ENCODE measurements around the gene AP5B1.
"Not testable (repeated sequence)": the region's sequence is repeated elsewhere in the genome, so short reads cannot be mapped to it uniquely, and the experiment has no call there.

AP5B1 gene

DNA sequence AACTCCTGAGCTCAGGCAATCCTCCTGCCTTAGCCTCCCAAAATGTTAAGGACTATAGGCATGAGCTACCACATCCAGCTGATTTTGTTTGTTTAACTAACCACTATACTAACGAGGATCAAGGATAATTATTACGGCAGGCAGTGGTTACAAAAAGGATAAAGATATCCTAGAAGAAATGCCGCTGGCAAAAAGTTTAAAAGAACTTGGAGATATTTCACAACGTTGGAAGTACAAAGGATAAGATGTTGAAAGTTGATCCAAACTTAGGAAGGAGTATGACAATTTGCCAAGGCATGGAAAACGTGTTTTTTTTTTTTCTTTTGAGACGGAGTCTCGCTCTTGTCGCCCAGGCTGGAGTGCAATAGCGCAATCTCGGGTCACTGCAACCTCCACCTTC is 13.4 kb downstream of the AP5B1 start:
- DNase-seq (ENCODE audit: low read depth) = no peak

DNA sequence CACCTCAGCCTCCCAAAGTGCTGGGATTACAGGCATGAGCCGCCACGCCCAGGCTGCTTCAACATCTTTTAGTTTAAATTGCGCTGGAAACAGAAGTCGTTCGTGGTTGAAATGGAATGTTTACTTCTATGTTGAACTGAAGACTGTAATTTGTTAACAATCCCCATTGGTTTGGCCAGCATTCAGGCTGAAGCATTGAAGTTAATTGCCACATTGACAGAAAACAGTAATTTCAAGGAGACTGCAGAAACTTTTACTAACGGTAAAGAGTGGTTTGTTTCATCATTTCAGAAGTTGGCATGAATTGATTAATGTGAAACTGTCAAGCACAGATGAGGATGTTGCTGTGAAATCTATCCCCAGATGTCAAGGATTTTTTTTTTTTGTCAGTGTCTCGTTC is 14.2 kb downstream of the AP5B1 start:
- DNase-seq (ENCODE audit: low read depth) = no peak

DNA sequence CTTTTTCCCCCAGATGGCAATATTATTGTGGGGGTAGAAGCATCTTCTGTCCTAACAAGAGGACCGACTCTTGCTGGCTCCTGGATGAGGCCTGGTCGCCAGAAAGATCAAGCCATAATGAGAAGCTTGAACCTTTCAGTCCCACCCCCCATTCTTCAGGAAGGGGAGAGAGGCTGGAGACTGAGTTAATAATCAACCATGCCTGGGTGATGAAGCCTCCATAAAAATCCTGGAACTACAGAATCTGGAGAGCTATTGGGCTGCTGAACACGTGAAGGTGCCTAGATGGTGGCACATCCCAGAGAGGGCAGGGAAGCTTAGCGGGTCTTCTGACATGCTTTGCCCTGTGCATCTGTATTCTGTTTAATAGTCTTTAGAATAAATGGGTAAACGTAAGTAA is 16.3 kb downstream of the AP5B1 start:
- no peak for DNase-seq (ENCODE audit: low read depth)

DNA sequence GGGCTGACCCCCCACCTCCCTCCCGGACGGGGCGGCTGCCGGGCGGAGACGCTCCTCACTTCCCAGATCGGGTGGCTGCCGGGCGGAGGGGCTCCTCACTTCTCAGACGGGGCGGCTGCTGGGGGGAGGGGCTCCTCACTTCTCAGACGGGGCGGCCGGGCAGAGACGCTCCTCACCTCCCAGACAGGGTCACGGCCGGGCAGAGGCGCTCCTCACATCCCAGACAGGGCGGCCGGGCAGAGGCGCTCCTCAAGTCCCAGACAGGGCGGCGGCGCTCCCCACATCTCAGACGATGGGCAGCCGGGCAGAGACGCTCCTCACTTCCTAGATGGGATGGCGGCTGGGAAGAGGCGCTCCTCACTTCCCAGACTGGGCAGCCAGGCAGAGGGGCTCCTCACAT is 18.0 kb downstream of the AP5B1 start:
- not testable (repeated sequence) for DNase-seq (ENCODE audit: low read depth)

DNA sequence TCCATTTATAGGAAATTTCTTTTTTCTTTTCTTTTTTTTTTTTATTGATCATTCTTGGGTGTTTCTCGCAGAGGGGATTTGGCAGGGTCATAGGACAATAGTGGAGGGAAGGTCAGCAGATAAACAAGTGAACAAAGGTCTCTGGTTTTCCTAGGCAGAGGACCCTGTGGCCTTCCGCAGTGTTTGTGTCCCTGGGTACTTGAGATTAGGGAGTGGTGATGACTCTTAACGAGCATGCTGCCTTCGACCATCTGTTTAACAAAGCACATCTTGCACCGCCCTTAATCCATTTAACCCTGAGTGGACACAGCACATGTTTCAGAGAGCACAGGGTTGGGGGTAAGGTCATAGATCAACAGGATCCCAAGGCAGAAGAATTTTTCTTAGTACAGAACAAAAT is 18.6 kb downstream of the AP5B1 start:
- DNase-seq (ENCODE audit: low read depth) = not testable (repeated sequence)

DNA sequence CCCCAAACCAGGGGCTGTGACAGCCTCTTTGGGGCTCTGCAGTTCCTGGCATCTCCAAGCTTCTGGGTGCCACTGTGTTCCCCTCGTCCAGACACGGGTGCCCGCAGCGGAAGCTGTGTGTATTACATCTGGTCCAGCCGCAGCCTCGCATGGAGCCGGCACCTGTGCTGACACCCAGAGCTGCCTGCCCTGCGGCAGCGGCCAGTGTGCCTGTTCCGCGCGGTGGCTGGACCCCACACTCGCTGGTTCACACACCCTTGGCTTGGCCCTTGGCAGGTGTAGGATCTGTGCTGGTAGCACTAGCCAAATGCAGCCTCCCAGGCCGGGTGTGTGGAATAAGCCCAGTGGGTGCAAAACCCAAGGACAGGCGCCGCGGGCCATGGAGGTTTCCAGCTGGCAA is 35.7 kb downstream of the AP5B1 start:
- DNase-seq (ENCODE audit: low read depth) = no peak

DNA sequence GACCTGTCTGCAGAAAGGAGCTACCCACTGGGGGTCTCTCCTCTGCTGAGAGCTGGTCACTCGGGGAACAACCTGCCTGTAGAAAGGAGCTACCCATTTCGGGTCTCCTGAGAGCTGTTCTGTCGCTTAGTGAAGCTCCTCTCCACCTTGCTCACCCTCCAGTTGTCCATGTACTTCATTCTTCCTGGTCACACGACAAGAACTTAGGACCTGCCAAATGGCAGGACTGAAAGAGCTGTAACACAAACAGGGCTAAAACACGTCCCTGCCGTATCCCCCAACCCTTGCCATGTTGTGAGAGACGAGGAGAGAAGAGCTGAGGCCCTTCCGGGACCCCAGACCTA is 36.1 kb downstream of the AP5B1 start:
- no peak for DNase-seq (ENCODE audit: low read depth)

DNA sequence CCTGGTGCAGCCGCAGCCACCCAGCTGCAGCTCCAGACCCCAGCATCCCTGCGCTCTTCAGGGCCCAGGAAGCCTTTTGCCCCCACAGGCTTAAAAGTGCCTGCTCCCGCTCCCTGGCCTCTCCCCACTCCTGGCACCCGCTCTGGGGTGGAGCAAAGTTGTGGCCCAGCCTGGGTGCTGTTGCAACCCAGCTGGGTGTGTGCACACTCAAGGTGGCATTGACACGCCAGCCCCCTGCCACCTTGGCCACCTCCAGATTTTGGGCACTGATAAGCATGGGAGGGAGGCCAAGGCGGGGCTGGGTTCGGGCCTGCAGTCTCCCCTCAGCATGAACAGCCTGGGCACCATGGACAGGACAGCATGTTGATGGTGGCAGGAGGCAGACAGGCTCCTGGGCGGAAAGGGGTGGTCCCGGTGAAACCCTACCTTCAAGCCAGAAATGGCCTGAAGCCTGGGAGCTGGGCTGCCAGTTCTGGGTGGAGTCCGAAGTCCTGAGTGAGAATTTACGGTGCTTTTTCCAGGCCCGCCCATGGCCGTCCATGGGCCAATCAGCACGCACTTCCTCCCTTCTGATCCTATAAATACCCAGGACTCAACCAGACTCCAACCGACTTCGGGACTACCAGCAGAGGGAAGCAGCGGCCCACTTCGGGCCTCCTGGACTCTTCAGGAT is 36.6 kb downstream of the AP5B1 start:
- no peak for DNase-seq (ENCODE audit: low read depth)

DNA sequence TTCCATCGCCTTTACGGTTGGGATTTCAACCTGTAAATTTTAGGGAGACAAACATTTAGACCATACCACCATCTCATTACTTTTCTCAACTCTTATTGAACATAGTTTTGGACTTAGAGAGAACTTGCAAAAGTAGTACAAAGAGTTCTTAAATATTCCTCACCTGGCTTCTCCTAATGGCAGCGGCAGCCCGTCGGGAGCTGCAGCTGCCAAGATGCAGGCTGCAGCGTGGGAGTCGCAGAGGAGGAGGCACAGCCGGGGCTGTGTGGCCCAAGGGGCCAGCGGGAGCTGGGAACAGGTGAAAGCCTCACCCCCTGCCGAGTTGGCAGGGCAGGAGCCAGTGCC is 37.1 kb downstream of the AP5B1 start:
- DNase-seq (ENCODE audit: low read depth) = no peak

DNA sequence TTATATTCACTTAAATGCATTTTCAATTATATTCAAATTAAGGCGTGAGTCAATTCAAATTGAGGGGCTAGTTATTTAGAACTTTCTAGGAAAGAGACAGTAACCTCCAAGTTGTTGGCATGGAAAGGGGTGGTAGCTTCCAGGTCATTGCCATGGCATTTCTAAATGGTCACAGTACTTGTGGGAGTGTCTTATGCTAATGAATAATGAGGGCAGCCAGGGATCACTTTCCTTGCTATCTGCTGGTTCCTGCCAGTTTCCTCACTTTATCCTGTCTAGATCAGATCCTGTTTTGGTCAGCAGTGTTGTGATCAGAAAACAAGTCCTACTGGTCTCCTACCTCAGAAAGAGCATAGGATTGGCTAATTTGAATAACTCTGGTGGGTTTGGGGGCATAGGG is 38.4 kb downstream of the AP5B1 start:
- no peak for DNase-seq (ENCODE audit: low read depth)

DNA sequence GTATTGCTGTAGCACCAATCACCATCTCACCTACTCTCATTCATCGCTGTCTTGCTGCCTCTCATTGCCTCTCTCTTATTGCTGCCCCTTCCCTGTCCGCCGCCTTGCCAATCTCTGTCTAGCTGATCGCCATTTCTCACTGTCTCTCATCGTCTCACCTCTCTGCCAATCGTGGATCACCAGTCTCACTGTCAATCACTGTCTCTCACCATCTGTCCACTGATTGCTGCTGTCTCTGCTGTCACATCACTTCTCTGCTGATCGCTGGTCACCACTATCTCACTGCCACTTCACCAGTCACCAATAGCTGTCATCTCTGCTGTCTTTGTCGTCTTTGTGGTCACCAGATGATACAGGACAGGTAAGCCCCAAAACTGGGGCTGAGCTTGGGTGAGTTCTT is 39.6 kb downstream of the AP5B1 start:
- no peak for DNase-seq (ENCODE audit: low read depth)

DNA sequence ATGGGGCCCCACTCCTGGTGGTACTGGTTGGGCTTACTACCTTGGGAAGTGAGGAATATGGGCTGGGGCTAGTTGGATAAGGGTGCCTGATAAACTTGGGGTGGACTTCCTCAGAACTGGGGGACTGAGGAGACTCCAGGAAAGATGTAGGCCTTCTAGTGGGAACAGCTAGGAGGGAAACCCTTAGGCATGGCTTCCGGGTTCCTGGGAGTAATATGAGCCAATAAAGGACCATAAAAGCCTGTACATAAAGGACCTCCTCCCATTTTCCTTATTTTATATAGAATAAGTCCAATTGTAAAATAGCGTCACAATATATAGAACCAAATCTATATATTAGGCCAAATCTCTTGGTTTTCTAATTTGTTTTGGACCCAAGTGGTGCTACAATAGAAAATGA is 41.8 kb downstream of the AP5B1 start:
- no peak for DNase-seq (ENCODE audit: low read depth)

DNA sequence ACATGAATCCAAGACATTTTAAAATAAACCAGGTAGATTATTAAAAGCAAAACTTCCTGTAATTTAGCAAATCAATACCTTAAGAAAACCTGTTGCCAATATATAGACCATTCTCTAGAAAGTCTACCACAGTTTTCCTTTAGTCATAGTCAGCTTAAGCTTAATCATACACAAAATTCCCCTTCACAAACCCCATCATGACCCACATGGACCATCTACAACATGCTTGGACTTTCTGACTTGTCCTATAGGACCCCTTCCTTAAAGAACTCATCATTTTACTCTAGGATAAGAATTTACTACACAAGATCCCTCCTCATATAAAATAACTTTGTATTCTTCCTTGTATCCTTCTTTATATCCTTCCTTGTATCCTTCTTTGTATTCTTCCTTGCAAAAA is 44.0 kb downstream of the AP5B1 start:
- no peak for DNase-seq (ENCODE audit: low read depth)

DNA sequence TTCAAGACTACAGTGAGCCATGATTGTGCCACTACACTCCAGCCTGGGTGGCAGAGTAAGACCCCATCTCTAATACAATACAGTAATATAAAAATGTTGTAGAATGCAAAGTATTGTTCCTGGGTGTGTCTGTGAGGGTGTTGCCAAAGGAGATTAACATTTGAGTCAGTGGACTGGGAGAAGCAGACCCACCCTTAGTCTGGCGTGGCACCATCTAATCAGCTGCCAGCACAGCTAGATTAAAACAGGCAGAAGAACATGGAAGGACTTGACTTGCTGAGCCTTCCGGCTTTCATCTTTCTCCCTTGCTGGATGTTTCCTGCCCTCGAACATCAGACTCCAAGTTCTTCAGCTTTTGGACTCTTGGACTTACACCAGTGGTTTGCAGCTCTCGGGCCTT is 45.7 kb downstream of the AP5B1 start:
- not testable (repeated sequence) for DNase-seq (ENCODE audit: low read depth)

DNA sequence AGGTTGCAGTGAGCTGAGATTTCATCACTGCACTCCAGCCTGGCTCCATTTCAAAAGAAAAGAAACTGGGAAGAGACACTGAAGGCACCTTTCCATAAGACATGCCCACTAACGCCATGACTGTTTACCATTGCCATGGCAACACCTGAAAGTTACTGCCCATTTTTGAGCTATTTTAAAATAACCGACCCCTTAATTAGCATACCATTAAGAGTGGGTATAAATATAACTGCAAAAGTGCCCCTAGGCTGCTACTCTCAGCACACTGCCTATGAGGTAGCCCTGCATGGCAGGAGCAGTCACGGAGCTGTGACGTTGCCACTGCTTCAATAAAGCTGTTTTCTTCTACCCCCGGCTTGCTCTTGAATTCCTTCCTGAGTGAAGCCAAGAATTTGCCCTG is 50.3 kb downstream of the AP5B1 start:
- DNase-seq (ENCODE audit: low read depth) = no peak

DNA sequence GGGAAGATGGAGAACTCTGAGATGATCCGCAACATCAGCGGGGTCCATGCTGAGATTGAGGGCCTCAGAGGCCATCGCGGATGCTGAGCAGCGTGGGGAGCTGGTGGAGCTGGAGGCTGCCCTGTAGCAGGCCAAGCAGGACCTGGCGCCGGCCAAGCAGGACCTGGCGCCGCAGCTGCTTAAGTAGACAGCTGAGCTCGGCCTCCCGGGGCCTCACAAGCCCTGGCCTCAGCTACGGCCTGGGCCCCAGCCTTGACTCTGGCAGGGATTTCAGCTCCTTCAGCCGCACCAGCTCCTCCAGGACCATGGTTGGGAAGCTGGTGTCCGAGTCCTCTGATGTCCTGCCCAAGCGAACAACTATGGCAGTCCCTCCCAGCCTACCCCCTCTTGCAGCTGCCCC is 52.9 kb downstream of the AP5B1 start:
- DNase-seq (ENCODE audit: low read depth) = no peak

DNA sequence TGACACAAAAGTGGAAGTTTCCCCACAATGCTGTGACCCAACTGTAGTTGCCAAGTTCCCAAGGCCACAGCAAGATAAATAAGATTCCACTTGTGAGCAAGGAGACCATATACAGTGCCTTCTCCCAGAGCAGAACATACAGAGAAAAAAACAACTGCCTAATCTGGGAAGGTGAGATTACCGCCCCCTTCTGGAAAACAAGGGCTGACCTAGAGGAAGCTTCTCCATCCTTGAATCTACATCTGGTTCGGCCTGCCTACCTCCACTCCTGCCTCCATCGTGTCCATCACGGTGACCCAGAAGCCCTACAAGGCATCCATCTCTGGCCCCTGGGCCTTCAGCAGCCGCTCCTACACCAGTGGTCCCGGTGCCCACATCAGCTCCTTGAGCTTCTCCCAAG is 54.1 kb downstream of the AP5B1 start:
- no peak for DNase-seq (ENCODE audit: low read depth)

Measured in activated T-cell treated with anti-CD3 and anti-CD28 coated beads for 1 hour (primary cell).